LoVo (cell line): Measurements from ENCODE around the gene SDF2L1.
"Not testable (repeated sequence)": the region's sequence is repeated elsewhere in the genome, so short reads cannot be mapped to it uniquely, and the experiment has no call there.

ENCODE experiments used
- DNase-seq: peaks from one replicate; pipeline ENCODE4 v3.0.0-alpha.2; 2016; ENCODE audit warnings: low spot score

Gene SDF2L1

GRCh38 chr22:21686634-21687393 is 44.7 kb downstream of the SDF2L1 start:
- no peak for DNase-seq

- no peak for DNase-seq
These were observed 45.7 kb downstream of the SDF2L1 start for GRCh38 chr22:21687685-21688259.

GRCh38 chr22:21688341-21688705 is 46.2 kb downstream of the SDF2L1 start:
- no peak for DNase-seq

- no peak for DNase-seq
These were observed 46.7 kb downstream of the SDF2L1 start for GRCh38 chr22:21688706-21689381.

GRCh38 chr22:21690401-21690801 is 48.3 kb downstream of the SDF2L1 start:
- no peak for DNase-seq

- DNase-seq = no peak
These were observed 49.7 kb downstream of the SDF2L1 start for GRCh38 chr22:21691816-21692215.

- not testable (repeated sequence) for DNase-seq
These were observed 50.8 kb downstream of the SDF2L1 start for GRCh38 chr22:21692856-21693255.

- DNase-seq = no peak
These were observed 51.4 kb downstream of the SDF2L1 start for GRCh38 chr22:21693333-21693998.
